GM12878 (cell line): ENCODE measurements around the gene PHACTR3. TPM values are rescaled to one million over a fixed set of nuclear protein-coding genes. Genes with fewer than 3 reads are reported as not detected.

Experiments used
- ATAC-seq: fragments of 200-7000 bp; cut with Tn5 transposase; 3 replicates; pipeline ENCODE4 v1.9.1; 2020; ENCODE audit warnings: mild to moderate bottlenecking, moderate library complexity
- BruUV-seq: library from RNA; stranded (reverse); fragments of 400-500 nt; replicated peaks from 2 replicates; lab custom pipeline; 2021; lab: Mats Ljungman, UMichigan
- CTCF ChIA-PET: fragments of 300-600 bp; sonication (Branson Sonifier 250); formaldehyde crosslinking; extraction: SDS; loops from one replicate; lab custom pipeline; 2021; ENCODE audit warnings: inconsistent platforms; lab: Yijun Ruan, JAX
- POLR2A ChIA-PET: fragments of 350-600 bp; formaldehyde crosslinking; extraction: SDS; loops from one replicate; lab custom pipeline; 2021; ENCODE audit warnings: inconsistent platforms; lab: Charles Lee
- RAD21 ChIA-PET: fragments of 300-600 bp; sonication (Branson Sonifier 250); formaldehyde crosslinking; loops from one replicate; lab custom pipeline; 2023; ENCODE audit warnings: antibody characterized with exemption; ENCODE audit not compliant: unreplicated experiment; lab: Charles Lee
- SMC1A ChIA-PET: fragments of 300-600 bp; sonication (Branson Sonifier 250); formaldehyde crosslinking; loops from one replicate; lab custom pipeline; 2023; ENCODE audit not compliant: unreplicated experiment, uncharacterized antibody; lab: Charles Lee
- DNase-seq: peaks from one replicate; pipeline ENCODE4 v3.0.0-alpha.2; 2011; ENCODE audit warnings: low read depth, low spot score
- FAIRE-seq: peaks from 3 replicates; lab custom pipeline; 2011; peaks lifted over from hg19 to GRCh38; lab: Jason Lieb, UNC
- H2AFZ ChIP-seq: 2 replicates; pipeline ENCODE4 v1.6.0; 2011; ENCODE audit warnings: low read depth, low read length, control low read depth; ENCODE audit not compliant: control insufficient read depth
- H3K27ac ChIP-seq: 2 replicates; pipeline ENCODE4 v1.5.1; 2011; ENCODE audit warnings: control low read depth; ENCODE audit not compliant: control insufficient read depth, insufficient read depth
- H3K27me3 ChIP-seq, 2 experiments: replicated peaks in 1 of 2; 2 replicates each; pipeline versions ENCODE4 v1.6.0 to v1.6.1; 2011; ENCODE audit warnings: low read length in 1 of 2; ENCODE audit not compliant: control insufficient read depth in 2 of 2, insufficient read depth in 2 of 2
- H3K36me3 ChIP-seq, 2 experiments: 2 replicates each; pipeline ENCODE4 v1.5.1; 2011; ENCODE audit warnings: low read length in 1 of 2; ENCODE audit not compliant: control insufficient read depth in 2 of 2, insufficient read depth in 2 of 2
- H3K4me1 ChIP-seq: 2 replicates; pipeline ENCODE4 v1.6.1; 2011; ENCODE audit warnings: mild to moderate bottlenecking, low read length, moderate library complexity, mixed read lengths; ENCODE audit not compliant: control insufficient read depth, insufficient read depth
- H3K4me2 ChIP-seq: 2 replicates; pipeline ENCODE4 v1.6.0; 2011; ENCODE audit warnings: control low read depth; ENCODE audit not compliant: control insufficient read depth, insufficient read depth
- H3K4me3 ChIP-seq: fragments of 200-600 bp; sonication (generic); 2 replicates; pipeline ENCODE4 v1.5.1; 2016
- H3K79me2 ChIP-seq: 2 replicates; pipeline ENCODE4 v1.6.0; 2011; ENCODE audit warnings: low read length; ENCODE audit not compliant: control insufficient read depth, insufficient read depth
- H3K9ac ChIP-seq: 2 replicates; pipeline ENCODE4 v1.8.0; 2011; ENCODE audit warnings: low read length, control low read depth, mixed read lengths; ENCODE audit not compliant: control insufficient read depth, insufficient read depth
- H3K9me3 ChIP-seq: replicated peaks from 3 replicates; pipeline ENCODE4 v1.5.1; 2011; ENCODE audit warnings: mild to moderate bottlenecking, low read length; ENCODE audit not compliant: control insufficient read depth, insufficient read depth
- H4K20me1 ChIP-seq: 2 replicates; pipeline ENCODE4 v1.6.0; 2011; ENCODE audit not compliant: control insufficient read depth, insufficient read depth
- BRCA1 ChIP-seq: IDR thresholded peaks from 2 replicates; pipeline ENCODE4 v1.6.1; 2011; ENCODE audit warnings: low read depth, low read length, improper control_type of control experiment
- CREB1 ChIP-seq: IDR thresholded peaks from 2 replicates; pipeline ENCODE4 v1.6.1; 2012; ENCODE audit warnings: low read depth, mild to moderate bottlenecking, inconsistent platforms
- IKZF1 ChIP-seq: fragments of 450-650 bp; conservative IDR thresholded peaks from 2 replicates; pipeline ENCODE4 v1.6.1; 2017; ENCODE audit warnings: antibody characterized with exemption, mild to moderate bottlenecking
- NFYB ChIP-seq: IDR thresholded peaks from 2 replicates; pipeline ENCODE4 v1.6.1; 2011; ENCODE audit warnings: low read depth, mild to moderate bottlenecking, low read length, improper control_type of control experiment, moderate library complexity; ENCODE audit not compliant: insufficient read depth
- RELA ChIP-seq: fragments of 450-650 bp; IDR thresholded peaks from 2 replicates; pipeline ENCODE4 v1.8.0; 2014; ENCODE audit warnings: borderline replicate concordance; ENCODE audit not compliant: partially characterized antibody
- SMAD5 ChIP-seq: IDR thresholded peaks from 2 replicates; pipeline ENCODE4 v1.6.1; 2016; ENCODE audit warnings: antibody characterized with exemption, low read depth
- SMC3 ChIP-seq: IDR thresholded peaks from 2 replicates; pipeline ENCODE4 v1.6.1; 2011; ENCODE audit warnings: low read length, improper control_type of control experiment, borderline replicate concordance
- ZNF274 ChIP-seq: IDR thresholded peaks from one replicate; pipeline ENCODE4 v1.8.0; 2011; ENCODE audit not compliant: insufficient read length, insufficient read depth
- WGBS: methylation state at CpG from one replicate; pipeline ENCODE4 v1.1.6; 2016; ENCODE audit warnings: low lambda C conversion rate; ENCODE audit not compliant: insufficient replicate concordance, insufficient coverage; ENCODE audit errors: missing lambda C conversion rate; 5-methylcytosine and 5-hydroxymethylcytosine counted together
- in situ Hi-C: fragments of 300-500 bp; cut with MboI; formaldehyde crosslinking; loops from 9 replicates; pipeline ENCODE4 v1.14.3; 2018; ENCODE audit warnings: mixed read lengths
- intact Hi-C: fragments of 100-400 bp; cut with micrococcal nuclease; formaldehyde crosslinking; loops from one replicate; pipeline ENCODE4 v1.14.2; 2022; ENCODE audit not compliant: unreplicated experiment
- polyA plus RNA-seq, 11 experiments: library from polyadenylated mRNA; depleted of rRNA in 4 of 11; unstranded in 6 of 11; stranded (reverse) in 5 of 11; fragments of >200 nt; fragmentation: Nextera tagmentation in 4 of 11; fragmentation: Illumina TruSeq in 1 of 11; extraction: Ambion mirVana in 4 of 11; extraction: Trizol in 1 of 11; gene quantifications; 1 replicate in 1 of 11; 2 replicates in 10 of 11; pipeline versions ENCODE4 v1.2.1 to v1.2.3, GENCODE V29; 2011 to 2016; ENCODE audit warnings: inconsistent platforms in 2 of 11, missing spikeins in 2 of 11, low read depth in 1 of 11
- total RNA-seq, 4 experiments: library from RNA; depleted of rRNA in 3 of 4; stranded (reverse); fragments of >200 nt in 3 of 4; fragmentation: Illumina TruSeq in 1 of 4; extraction: Trizol in 1 of 4; gene quantifications; 2 replicates each; pipeline versions ENCODE4 v1.2.1 to v1.2.3, GENCODE V29; 2013 to 2021
- TF ChIP-seq, protein P1 (sequence below): IDR thresholded peaks from 2 replicates; pipeline ENCODE4 v1.6.1; 2011; ENCODE audit warnings: borderline replicate concordance, low read depth, mild to moderate bottlenecking, moderate library complexity, low read length; ENCODE audit not compliant: insufficient read depth, poor library complexity, severe bottlenecking
- TF ChIP-seq, protein P2 (sequence below): fragments of 450-650 bp; IDR thresholded peaks from 2 replicates; pipeline ENCODE4 v1.6.1; 2014; ENCODE audit warnings: mild to moderate bottlenecking

The PHACTR3 gene
- total and polyA plus RNA-seq, 10 of the 15 experiments (the other 5 are each of a cell fraction or from before 2014, with no cell fraction given), result 0.17 to 2.7 (median 0.27) TPM; not detected in 1

DNA sequence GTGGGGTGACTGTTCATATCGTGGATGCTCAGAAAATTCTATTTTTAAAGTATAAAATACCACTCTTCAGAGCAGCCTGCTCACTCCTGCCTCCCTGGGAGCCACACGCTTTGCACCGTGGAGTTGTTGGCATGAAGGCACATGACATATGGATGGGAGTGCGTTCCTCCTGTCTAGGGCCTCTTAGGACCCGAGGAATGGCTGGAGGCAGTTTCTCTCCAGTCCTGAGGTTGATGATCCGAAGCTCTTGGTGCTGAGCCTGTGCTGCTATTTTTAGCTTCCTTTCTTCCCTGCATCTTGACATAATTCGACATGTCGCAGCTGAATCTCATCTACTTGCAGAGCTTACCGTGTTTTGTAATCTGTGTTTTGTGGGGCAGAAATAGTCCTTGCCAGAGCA, 73.9 kb downstream of the PHACTR3 start:
- in situ Hi-C loops, result no loop called here
- H3K4me2 ChIP-seq, result no peak overlapping the region
- ChIA-PET RAD21 (no interaction called here), POLR2A (no interaction called here), SMC1A (no interaction called here), CTCF (no interaction called here)
- H3K36me3 ChIP-seq, result no peaks in the 10 kb centered on the region
- WGBS, result 35% methylated on average over 9 of the region's 9 CpGs
- DNase-seq (no peak), FAIRE-seq (no peak), ATAC-seq (no peak)
- no TSS peak for BruUV-seq
- no peaks in the 10 kb centered on the region; a peak in 1 of 4 replicates for H3K27me3 ChIP-seq
- H3K9ac ChIP-seq, result no peak overlapping the region
- no peak overlapping the region for H3K27ac ChIP-seq
- H3K4me3 ChIP-seq, result no peak overlapping the region
- H2AFZ ChIP-seq, result no peak overlapping the region
- no peaks in the 10 kb centered on the region for H4K20me1 ChIP-seq
- intact Hi-C loops, result no loop called here
- H3K4me1 ChIP-seq, result no peaks in the 10 kb centered on the region
- H3K79me2 ChIP-seq, result no peaks in the 10 kb centered on the region
- H3K9me3 ChIP-seq, result no peaks in the 10 kb centered on the region
- TF ChIP-seq, protein P1, sequence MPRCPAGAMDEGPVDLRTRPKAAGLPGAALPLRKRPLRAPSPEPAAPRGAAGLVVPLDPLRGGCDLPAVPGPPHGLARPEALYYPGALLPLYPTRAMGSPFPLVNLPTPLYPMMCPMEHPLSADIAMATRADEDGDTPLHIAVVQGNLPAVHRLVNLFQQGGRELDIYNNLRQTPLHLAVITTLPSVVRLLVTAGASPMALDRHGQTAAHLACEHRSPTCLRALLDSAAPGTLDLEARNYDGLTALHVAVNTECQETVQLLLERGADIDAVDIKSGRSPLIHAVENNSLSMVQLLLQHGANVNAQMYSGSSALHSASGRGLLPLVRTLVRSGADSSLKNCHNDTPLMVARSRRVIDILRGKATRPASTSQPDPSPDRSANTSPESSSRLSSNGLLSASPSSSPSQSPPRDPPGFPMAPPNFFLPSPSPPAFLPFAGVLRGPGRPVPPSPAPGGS, result no peak
- TF ChIP-seq SMAD5 (no peak), SMC3 (no peak), BRCA1 (no peak), IKZF1 (no peak), CREB1 (no peak), NFYB (no peak), RELA (no peak), ZNF274 (no peak)
- TF ChIP-seq, protein P2, sequence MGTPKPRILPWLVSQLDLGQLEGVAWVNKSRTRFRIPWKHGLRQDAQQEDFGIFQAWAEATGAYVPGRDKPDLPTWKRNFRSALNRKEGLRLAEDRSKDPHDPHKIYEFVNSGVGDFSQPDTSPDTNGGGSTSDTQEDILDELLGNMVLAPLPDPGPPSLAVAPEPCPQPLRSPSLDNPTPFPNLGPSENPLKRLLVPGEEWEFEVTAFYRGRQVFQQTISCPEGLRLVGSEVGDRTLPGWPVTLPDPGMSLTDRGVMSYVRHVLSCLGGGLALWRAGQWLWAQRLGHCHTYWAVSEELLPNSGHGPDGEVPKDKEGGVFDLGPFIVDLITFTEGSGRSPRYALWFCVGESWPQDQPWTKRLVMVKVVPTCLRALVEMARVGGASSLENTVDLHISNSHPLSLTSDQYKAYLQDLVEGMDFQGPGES, result no peak
